Tibial artery (tissue), 4 donors: Measurements from ENCODE around the gene MT1B.
A peak's percentile ranks its signal among the peaks of the same experiment; 100 is the strongest.

Experiments
- DNase-seq, 2 donors: peaks; one replicate each; pipeline ENCODE4 v3.0.0-alpha.2; 2019
- H3K27ac ChIP-seq, 2 donors: fragments of 200-600 bp; sonication (generic) in 1 of 2; 1 replicate in 1 of 2; 2 replicates in 1 of 2; pipeline ENCODE4 v1.5.1; 2018 to 2019; ENCODE audit warnings: mild to moderate bottlenecking in 1 of 2
- H3K27me3 ChIP-seq, 2 donors: fragments of 200-600 bp; sonication (generic) in 1 of 2; one replicate each; pipeline versions ENCODE4 v1.5.1 to v1.6.0; 2016 to 2019
- H3K36me3 ChIP-seq, 3 donors: fragments of 200-600 bp; sonication (generic) in 2 of 3; one replicate each; pipeline ENCODE4 v1.5.1; 2016 to 2019; ENCODE audit warnings: mild to moderate bottlenecking in 2 of 3
- H3K4me1 ChIP-seq, 4 donors: fragments of 200-600 bp; sonication (generic) in 2 of 4; 1 replicate in 3 of 4; 2 replicates in 1 of 4; pipeline ENCODE4 v1.5.1; 2016 to 2019
- H3K4me3 ChIP-seq, 2 donors: fragments of 200-600 bp; sonication (generic) in 1 of 2; 1 replicate in 1 of 2; 2 replicates in 1 of 2; pipeline ENCODE4 v1.5.1; 2018 to 2019; ENCODE audit warnings: mild to moderate bottlenecking in 2 of 2
- H3K9me3 ChIP-seq, 3 donors: fragments of 200-600 bp; sonication (generic) in 1 of 3; one replicate each; pipeline ENCODE4 v1.5.1; 2016 to 2019
- CTCF ChIP-seq, 2 experiments: fragments of 200-600 bp in 1 of 2; fragments of 450-650 bp in 1 of 2; IDR thresholded peaks; one replicate each; pipeline ENCODE4 v1.5.1; 2017 to 2019; ENCODE audit warnings: antibody characterized with exemption in 2 of 2, mild to moderate bottlenecking in 1 of 2, moderate library complexity in 1 of 2
- intact Hi-C: fragments of 100-400 bp; cut with DNase I; formaldehyde crosslinking; loops from one replicate; pipeline ENCODE4 v1.15.0; 2023; ENCODE audit warnings: low total_unique reads

The MT1B gene

GRCh38 chr16:56651586-56651985 lies at the start of gene MT1B:
Gene MT1B, plus strand, starts transcription at chr16:56651886. Its CDS starts 68 bp downstream, at chr16:56651954.
- intact Hi-C loops = no loop called here
- Histone ChIP-seq H3K27me3 (peaks cover 0 to 21% of the 10 kb centered on the region in 2 donors), H3K9me3 (no peaks in the 10 kb centered on the region), H3K4me3 (no peak within 1 kb of the TSS), H3K4me1 (no peaks in the 10 kb centered on the region), H3K36me3 (no peaks in the 10 kb centered on the region), H3K27ac (no peak within 1 kb of the TSS)
- DNase-seq = no peak
- no peak for TF ChIP-seq CTCF (IDR thresholded peaks at IDR 0.05)

GRCh38 chr16:56603589-56603988 lies 48.1 kb upstream of the MT1B start:
- no peaks in the 10 kb centered on the region for H3K27me3 ChIP-seq
- peaks cover 0 to 29% (median 25%) of the 10 kb centered on the region in 4 donors for H3K4me1 ChIP-seq
- peak; percentile 49 to 59 for TF ChIP-seq CTCF (IDR thresholded peaks at IDR 0.05)
- no peaks in the 10 kb centered on the region for H3K9me3 ChIP-seq
- DNase-seq = peak in 1 of 2 donors; percentile 46
- no peak overlapping the region for H3K4me3 ChIP-seq
- intact Hi-C loops = loop anchor here (5.0 kb wide), 2 partner anchors 86 to 99 kb away; no protein-coding TSS in a partner anchor
- H3K27ac ChIP-seq = no peak overlapping the region
- H3K36me3 ChIP-seq = no peaks in the 10 kb centered on the region

GRCh38 chr16:56604966-56605365 lies 46.7 kb upstream of the MT1B start:
- H3K27ac ChIP-seq = peak overlapping the region; percentile 83 to 85
- no peak for DNase-seq
- peaks cover 0 to 31% (median 27%) of the 10 kb centered on the region in 4 donors for H3K4me1 ChIP-seq
- no peaks in the 10 kb centered on the region for H3K36me3 ChIP-seq
- no peak overlapping the region for H3K4me3 ChIP-seq
- intact Hi-C loops = loop anchor here (5.0 kb wide), 4 partner anchors 37 to 97 kb away; partner anchors contain the start of gene MT1X
- TF ChIP-seq CTCF (IDR thresholded peaks at IDR 0.05) = no peak
- no peaks in the 10 kb centered on the region for H3K9me3 ChIP-seq
- no peaks in the 10 kb centered on the region for H3K27me3 ChIP-seq

GRCh38 chr16:56605475-56605874 lies 46.2 kb upstream of the MT1B start:
- Histone ChIP-seq H3K9me3 (no peaks in the 10 kb centered on the region), H3K4me3 (no peak overlapping the region), H3K36me3 (no peaks in the 10 kb centered on the region), H3K27ac (peak overlapping the region; percentile 83 to 85), H3K4me1 (peaks cover 0 to 36% (median 32%) of the 10 kb centered on the region in 4 donors), H3K27me3 (no peaks in the 10 kb centered on the region)
- no peak for DNase-seq
- intact Hi-C loops = loop anchor here (5.0 kb wide), 2 partner anchors 37 to 77 kb away; partner anchors contain the start of gene MT1X
- TF ChIP-seq CTCF (IDR thresholded peaks at IDR 0.05) = no peak

GRCh38 chr16:56606071-56606475 lies 45.6 kb upstream of the MT1B start:
- H3K27ac ChIP-seq = peak overlapping the region; percentile 83 to 85
- intact Hi-C loops = loop anchor here (5.0 kb wide), 2 partner anchors 36 to 76 kb away; partner anchors contain the start of gene MT1X
- DNase-seq = peak; percentile 81 to 86
- no peak for TF ChIP-seq CTCF (IDR thresholded peaks at IDR 0.05)
- H3K27me3 ChIP-seq = no peaks in the 10 kb centered on the region
- H3K4me3 ChIP-seq = no peak overlapping the region
- peaks cover 0 to 42% (median 38%) of the 10 kb centered on the region in 4 donors for H3K4me1 ChIP-seq
- no peaks in the 10 kb centered on the region for H3K36me3 ChIP-seq
- H3K9me3 ChIP-seq = no peaks in the 10 kb centered on the region
